Epithelial cell of esophagus (primary cell): Measurements from ENCODE around the gene ANKRD36C.
A peak's percentile ranks its signal among the peaks of the same experiment; 100 is the strongest.
"Not testable (repeated sequence)": the region's sequence is repeated elsewhere in the genome, so short reads cannot be mapped to it uniquely, and the experiment has no call there.

ENCODE experiments used
- DNase-seq: peaks from one replicate; pipeline ENCODE4 v3.0.0; 2010; ENCODE audit warnings: low read depth
- H3K4me3 ChIP-seq: 2 replicates; pipeline ENCODE4 v1.5.1; 2011; ENCODE audit warnings: mild to moderate bottlenecking, low read length, control low read depth
- TF ChIP-seq, protein P1 (sequence below): IDR thresholded peaks from 2 replicates; pipeline ENCODE4 v1.5.1; 2011; ENCODE audit warnings: low read depth, mild to moderate bottlenecking, low read length, control low read depth, inconsistent platforms; ENCODE audit not compliant: insufficient read depth; ENCODE audit errors: missing control alignments

The ANKRD36C gene

DNA sequence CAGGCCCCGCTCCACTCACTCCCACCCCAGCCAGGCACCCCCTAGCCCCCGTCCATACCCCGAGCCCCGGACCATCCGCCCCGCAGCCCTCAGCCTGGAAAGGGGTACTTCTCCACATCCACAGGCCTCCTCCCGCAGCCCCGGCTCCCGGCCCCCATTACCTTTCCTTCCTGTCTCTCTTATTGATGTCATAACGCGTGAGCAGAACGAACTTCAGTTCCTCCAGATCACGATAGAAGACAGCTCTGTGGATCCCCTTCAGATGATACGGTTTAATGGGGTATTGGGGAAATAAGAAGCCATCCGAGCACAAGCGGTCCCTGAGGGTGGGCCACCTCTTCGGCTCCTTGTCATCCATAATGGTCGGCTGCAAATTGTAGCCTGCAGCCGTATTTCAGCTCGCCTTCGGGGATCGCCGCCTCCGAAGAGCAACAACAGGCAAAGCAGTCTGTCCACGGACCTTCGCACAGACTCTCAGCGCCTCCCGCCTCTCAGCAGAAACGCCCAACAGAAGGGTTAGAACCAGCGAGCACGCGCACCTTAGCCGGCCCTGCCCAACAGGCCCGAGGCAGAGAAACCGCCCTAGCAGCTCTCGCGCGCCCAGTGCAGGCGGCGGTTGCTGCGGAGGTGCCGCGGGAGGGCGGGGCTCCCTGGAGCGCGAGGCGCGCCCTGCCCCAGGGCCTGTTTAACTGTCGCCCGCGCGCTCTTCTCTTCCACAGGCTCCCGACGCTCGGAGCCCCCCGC lies at the start of gene ANKRD36C:
ANKRD36C (minus strand) TSS at position 474 of the 744 bp plus-strand sequence; CDS start at position 358, 116 bp downstream.
- peak; percentile 41 for DNase-seq

DNA sequence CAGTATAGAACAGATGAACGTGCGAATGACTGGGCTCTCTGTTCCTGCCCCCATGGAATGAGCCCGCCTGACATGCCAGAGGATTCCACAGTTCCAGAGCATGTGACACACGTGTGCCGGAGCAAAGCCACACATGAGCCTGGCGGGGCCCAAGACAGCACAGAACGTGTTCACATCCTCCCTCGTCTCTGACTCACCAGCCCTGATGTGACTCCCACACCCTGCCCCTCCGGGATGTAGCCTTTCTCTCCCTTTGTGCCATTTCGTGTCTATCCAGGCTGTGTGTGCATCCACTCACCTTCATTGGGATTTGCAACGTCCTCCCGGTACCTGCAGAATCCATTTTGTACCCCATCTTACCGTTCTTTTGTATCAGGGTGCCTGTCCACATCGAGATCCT lies 43.9 kb upstream of the ANKRD36C start:
- DNase-seq, H3K4me3 ChIP-seq: not testable (repeated sequence)

More for the DNA sequence above, at the start of gene ANKRD36C:
- peak within 1 kb of the TSS; percentile 76 for H3K4me3 ChIP-seq

DNA sequence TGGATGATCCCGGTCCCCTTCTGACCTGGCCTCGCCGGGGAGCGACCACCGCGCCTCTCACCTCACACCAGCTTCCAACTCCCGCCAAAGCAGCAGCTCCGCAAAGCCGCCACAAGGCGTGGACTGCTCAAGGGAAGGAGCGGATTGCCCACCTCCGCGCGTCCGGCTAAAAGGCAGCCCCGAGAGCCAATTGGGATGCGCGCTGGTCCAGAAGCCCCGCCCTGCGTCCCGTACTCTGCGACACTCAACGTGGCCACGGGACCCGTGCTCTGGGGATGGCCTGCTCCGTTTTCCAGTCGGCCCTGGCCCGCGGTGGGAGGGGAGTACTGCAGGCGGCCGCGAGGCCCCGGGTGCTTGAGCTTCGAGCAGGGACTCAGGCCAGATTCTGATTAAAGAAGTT lies 43.2 kb upstream of the ANKRD36C start, which contains the start of gene GPAT2:
GPAT2 (minus strand) TSS at position 125 of the 400 bp plus-strand sequence. CDS start 2,557 bp downstream, outside the sequence.
- not testable (repeated sequence) for H3K4me3 ChIP-seq, DNase-seq

DNA sequence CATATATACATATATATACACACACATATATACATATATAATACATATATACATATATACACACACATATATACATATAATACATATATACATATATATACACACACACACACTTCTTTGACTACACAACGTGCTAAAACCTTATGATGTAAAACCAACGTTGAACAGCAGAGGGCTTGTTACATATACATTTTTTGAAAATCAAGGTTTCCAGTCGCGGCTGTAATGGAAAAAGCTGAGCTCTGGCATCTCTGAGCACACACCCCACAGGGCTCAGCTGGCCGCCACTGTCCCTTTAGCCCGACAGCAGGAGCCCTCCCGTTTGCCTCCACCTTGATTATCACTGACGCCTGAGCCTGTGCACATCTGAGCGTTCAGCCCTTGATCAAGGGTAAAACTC lies 42.4 kb upstream of the ANKRD36C start:
- not testable (repeated sequence) for DNase-seq, H3K4me3 ChIP-seq

DNA sequence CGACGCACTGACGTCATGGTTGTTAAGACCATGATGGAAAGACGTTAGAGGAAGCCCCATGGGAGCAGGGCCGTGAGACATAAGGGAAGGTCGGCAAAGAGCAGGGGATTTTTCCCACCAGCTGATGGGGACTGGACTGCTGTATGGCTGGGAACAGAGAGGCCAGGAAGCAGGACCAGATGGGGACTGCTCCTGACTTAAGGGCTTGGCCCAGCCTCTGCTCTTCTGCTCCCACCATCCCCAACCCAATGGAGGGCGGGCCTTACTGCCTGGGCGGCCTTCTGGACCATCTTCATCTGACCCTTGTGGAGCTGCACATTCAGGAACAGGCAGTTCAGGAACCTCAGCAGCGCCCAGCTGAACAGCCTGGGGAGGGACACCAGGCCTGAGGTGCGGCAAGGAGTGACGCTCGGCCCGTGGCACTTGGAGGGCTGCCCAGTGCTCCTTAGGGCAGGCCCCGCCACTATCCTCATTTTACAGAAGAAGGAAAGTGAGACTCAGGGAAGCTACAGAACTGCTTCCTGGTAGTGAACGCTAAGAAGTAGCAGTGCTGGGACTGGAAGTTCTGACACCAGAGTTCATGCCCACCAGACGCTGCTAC lies 36.2 kb upstream of the ANKRD36C start:
- H3K4me3 ChIP-seq, DNase-seq: not testable (repeated sequence)

DNA sequence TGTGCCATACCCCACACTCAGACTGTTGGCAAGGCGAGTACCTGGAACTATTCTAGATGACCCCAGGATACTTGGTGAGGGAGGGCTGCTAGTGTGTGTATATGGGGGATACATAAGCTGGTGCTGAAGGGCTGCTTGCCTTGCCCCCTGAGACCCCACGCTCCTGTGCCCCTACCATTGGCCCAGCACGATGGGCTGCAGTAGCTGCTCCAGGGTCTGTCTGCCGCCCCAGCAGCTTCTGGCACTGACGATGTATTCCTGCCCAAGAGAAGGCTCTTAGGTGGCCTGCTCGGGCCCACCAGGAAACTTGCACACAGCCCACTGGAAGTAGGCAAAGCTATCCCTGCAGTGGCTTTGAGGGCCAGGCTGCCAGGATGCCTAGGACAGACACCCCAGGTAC lies 34.1 kb upstream of the ANKRD36C start:
- DNase-seq, H3K4me3 ChIP-seq: not testable (repeated sequence)

GRCh38 chr2:96025194-96025492 lies 33.5 kb upstream of the ANKRD36C start:
- H3K4me3 ChIP-seq: no peak overlapping the region
- DNase-seq: no peak
- TF ChIP-seq, protein P1, sequence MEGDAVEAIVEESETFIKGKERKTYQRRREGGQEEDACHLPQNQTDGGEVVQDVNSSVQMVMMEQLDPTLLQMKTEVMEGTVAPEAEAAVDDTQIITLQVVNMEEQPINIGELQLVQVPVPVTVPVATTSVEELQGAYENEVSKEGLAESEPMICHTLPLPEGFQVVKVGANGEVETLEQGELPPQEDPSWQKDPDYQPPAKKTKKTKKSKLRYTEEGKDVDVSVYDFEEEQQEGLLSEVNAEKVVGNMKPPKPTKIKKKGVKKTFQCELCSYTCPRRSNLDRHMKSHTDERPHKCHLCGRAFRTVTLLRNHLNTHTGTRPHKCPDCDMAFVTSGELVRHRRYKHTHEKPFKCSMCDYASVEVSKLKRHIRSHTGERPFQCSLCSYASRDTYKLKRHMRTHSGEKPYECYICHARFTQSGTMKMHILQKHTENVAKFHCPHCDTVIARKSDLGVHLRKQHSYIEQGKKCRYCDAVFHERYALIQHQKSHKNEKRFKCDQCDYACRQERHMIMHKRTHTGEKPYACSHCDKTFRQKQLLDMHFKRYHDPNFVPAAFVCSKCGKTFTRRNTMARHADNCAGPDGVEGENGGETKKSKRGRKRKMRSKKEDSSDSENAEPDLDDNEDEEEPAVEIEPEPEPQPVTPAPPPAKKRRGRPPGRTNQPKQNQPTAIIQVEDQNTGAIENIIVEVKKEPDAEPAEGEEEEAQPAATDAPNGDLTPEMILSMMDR: no peak

- no peak for DNase-seq
- TF ChIP-seq, protein P1: no peak
- H3K4me3 ChIP-seq: no peak overlapping the region
Measured at GRCh38 chr2:96024336-96025193, 32.9 kb upstream of the ANKRD36C start.

DNA sequence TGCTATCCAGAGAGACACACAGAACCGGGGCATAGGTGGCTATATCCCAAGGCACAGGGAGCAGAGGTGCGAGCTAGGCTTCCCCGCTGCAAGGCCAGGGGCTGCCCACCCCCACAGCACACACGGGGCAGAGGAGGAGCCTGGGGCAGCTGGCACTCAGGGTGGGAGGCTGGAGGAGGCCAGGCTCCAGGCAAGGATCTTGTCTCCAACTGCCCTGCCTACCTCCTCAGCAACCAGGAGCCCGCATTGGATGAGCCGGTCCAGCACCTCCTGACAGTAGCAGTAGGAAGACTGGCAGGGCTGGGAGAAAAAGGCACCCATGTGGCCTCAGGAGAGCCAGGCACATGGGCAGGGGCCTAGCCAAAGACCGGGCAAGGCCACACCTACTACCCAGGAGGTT lies 32.1 kb upstream of the ANKRD36C start:
- not testable (repeated sequence) for DNase-seq

GRCh38 chr2:96022701-96023447 lies 31.2 kb upstream of the ANKRD36C start:
- peak; percentile 84 for DNase-seq
- TF ChIP-seq, protein P1: peak; percentile 77
- not testable (repeated sequence) for H3K4me3 ChIP-seq

More for the DNA sequence above, 32.1 kb upstream of the ANKRD36C start:
- not testable (repeated sequence) for H3K4me3 ChIP-seq

GRCh38 chr2:96022126-96022525 lies 30.5 kb upstream of the ANKRD36C start:
- not testable (repeated sequence) for DNase-seq

DNA sequence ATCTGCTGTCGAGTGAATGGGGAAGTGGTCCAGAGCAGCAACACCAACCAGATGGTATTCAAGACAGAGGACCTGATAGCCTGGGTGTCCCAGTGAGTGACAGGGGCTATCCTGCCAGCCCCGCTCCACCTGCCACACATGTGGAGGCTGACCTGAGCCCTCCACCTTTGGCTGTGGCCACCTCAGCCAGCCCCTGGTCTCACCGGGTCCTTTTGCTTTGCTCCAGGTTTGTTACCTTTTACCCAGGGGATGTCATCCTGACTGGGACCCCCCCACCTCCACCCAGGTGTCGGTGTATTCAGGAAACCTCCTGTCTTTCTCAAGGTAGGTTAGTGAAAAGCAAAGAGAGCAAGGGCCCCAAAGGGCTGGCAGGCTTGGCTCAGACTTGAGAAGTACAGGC lies 29.5 kb upstream of the ANKRD36C start:
- H3K4me3 ChIP-seq, DNase-seq: not testable (repeated sequence)

More at GRCh38 chr2:96022126-96022525, 30.5 kb upstream of the ANKRD36C start:
- H3K4me3 ChIP-seq: not testable (repeated sequence)

GRCh38 chr2:96019909-96020590 lies 28.4 kb upstream of the ANKRD36C start:
- not testable (repeated sequence) for DNase-seq

DNA sequence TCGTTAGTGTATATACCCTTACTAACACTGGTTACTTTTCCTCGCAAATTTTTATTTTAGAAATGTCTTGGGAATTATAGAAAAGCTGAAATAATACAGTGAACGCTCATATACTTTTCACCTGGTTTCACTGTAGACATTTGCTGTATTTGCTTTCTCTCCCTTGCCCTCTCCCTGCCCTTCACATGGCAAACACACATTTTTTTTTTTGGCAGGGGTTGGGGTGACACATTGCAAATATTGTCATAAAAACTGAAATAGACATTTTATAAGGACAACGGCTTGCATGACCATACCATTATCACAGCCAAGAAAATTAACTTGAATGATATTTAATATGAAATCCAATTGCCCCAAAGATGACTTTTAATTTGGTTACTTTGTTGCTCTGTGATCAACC lies 24.7 kb upstream of the ANKRD36C start:
- not testable (repeated sequence) for DNase-seq, H3K4me3 ChIP-seq

More at GRCh38 chr2:96019909-96020590, 28.4 kb upstream of the ANKRD36C start:
- H3K4me3 ChIP-seq: not testable (repeated sequence)
